ENCODE results near the gene DISP2. TPM values are rescaled to one million over a fixed set of nuclear protein-coding genes. Genes with fewer than 3 reads are reported as not detected.

DISP2 gene
- total RNA-seq, 4 donors from 2014 or later, result 0.14 to 0.85 TPM; not detected in 2

- H3K4me1 ChIP-seq, result no peaks in the 10 kb centered on the region
- DNase-seq, result no peak
- TF ChIP-seq CTCF (IDR thresholded peaks at IDR 0.05) (no peak), POLR2A (IDR thresholded peaks at IDR 0.05) (no peak)
- no peaks in the 10 kb centered on the region for H3K36me3 ChIP-seq
- intact Hi-C loops (cut with DNase I; ENCODE audit: low total_unique reads), result no loop called here
- H3K27ac ChIP-seq, result no peak overlapping the region
- no peaks in the 10 kb centered on the region for H3K9me3 ChIP-seq
- no peak overlapping the region for H3K4me3 ChIP-seq
- no peaks in the 10 kb centered on the region for H3K27me3 ChIP-seq
Observed at GRCh38 chr15:40389824-40390595, 32.0 kb downstream of the DISP2 start.

- Histone ChIP-seq H3K27ac (no peak overlapping the region), H3K9me3 (no peaks in the 10 kb centered on the region), H3K27me3 (no peaks in the 10 kb centered on the region), H3K36me3 (no peaks in the 10 kb centered on the region), H3K4me3 (no peak overlapping the region), H3K4me1 (no peaks in the 10 kb centered on the region)
- TF ChIP-seq CTCF (IDR thresholded peaks at IDR 0.05), result no peak
- no peak for TF ChIP-seq POLR2A (IDR thresholded peaks at IDR 0.05)
- no peak for DNase-seq
- intact Hi-C loops (cut with DNase I; ENCODE audit: low total_unique reads), result no loop called here
Observed at GRCh38 chr15:40392986-40393948, 35.2 kb downstream of the DISP2 start.

- Histone ChIP-seq H3K27me3 (no peaks in the 10 kb centered on the region), H3K9me3 (no peaks in the 10 kb centered on the region), H3K36me3 (no peaks in the 10 kb centered on the region), H3K4me3 (no peak overlapping the region), H3K4me1 (no peaks in the 10 kb centered on the region), H3K27ac (no peak overlapping the region)
- no peak for DNase-seq
- intact Hi-C loops (cut with DNase I; ENCODE audit: low total_unique reads), result no loop called here
- TF ChIP-seq POLR2A (IDR thresholded peaks at IDR 0.05) (no peak), CTCF (IDR thresholded peaks at IDR 0.05) (no peak)
Observed at GRCh38 chr15:40397688-40398412, 39.8 kb downstream of the DISP2 start.

GRCh38 chr15:40398413-40398873 is 40.4 kb downstream of the DISP2 start:
- no peaks in the 10 kb centered on the region for H3K9me3 ChIP-seq
- no peak overlapping the region for H3K4me3 ChIP-seq
- no peak overlapping the region for H3K27ac ChIP-seq
- TF ChIP-seq POLR2A (IDR thresholded peaks at IDR 0.05) (no peak), CTCF (IDR thresholded peaks at IDR 0.05) (no peak)
- no peak for DNase-seq
- intact Hi-C loops (cut with DNase I; ENCODE audit: low total_unique reads), result no loop called here
- H3K27me3 ChIP-seq, result no peaks in the 10 kb centered on the region
- no peaks in the 10 kb centered on the region for H3K4me1 ChIP-seq
- H3K36me3 ChIP-seq, result no peaks in the 10 kb centered on the region

Data from uterus (tissue), 4 donors.